ENCODE data around the gene TRIM37.
A peak's percentile ranks its signal among the peaks of the same experiment; 100 is the strongest.

The TRIM37 gene

GRCh38 chr17:59037960-59038359, 68.7 kb downstream of the TRIM37 start:
- DNase-seq (ENCODE audit: low spot score): no peak

- DNase-seq (ENCODE audit: low spot score): no peak
These were observed 75.9 kb downstream of the TRIM37 start for GRCh38 chr17:59030811-59031210.

- DNase-seq (ENCODE audit: low spot score): no peak
These were observed 78.4 kb downstream of the TRIM37 start for GRCh38 chr17:59028328-59028727.

- DNase-seq (ENCODE audit: low spot score): no peak
These were observed 78.9 kb downstream of the TRIM37 start for GRCh38 chr17:59027750-59028149.

- no peak for DNase-seq (ENCODE audit: low spot score)
These were observed 80.3 kb downstream of the TRIM37 start for GRCh38 chr17:59026176-59026939.

GRCh38 chr17:59024916-59025315, 81.8 kb downstream of the TRIM37 start:
- no peak for DNase-seq (ENCODE audit: low spot score)

GRCh38 chr17:59018019-59018418, 88.7 kb downstream of the TRIM37 start:
- DNase-seq (ENCODE audit: low spot score): no peak

- no peak for DNase-seq (ENCODE audit: low spot score)
These were observed 94.7 kb downstream of the TRIM37 start for GRCh38 chr17:59011975-59012374.

GRCh38 chr17:59010026-59010425, 96.7 kb downstream of the TRIM37 start:
- no peak for DNase-seq (ENCODE audit: low spot score)

GRCh38 chr17:59008737-59009136, 97.9 kb downstream of the TRIM37 start:
- DNase-seq (ENCODE audit: low spot score): no peak

- no peak for DNase-seq (ENCODE audit: low spot score)
These were observed 98.7 kb downstream of the TRIM37 start for GRCh38 chr17:59007995-59008394.

- peak; percentile 86 for DNase-seq (ENCODE audit: low spot score)
These were observed 102.2 kb downstream of the TRIM37 start for GRCh38 chr17:59004338-59005111.

GRCh38 chr17:59003860-59004259, 102.8 kb downstream of the TRIM37 start:
- no peak for DNase-seq (ENCODE audit: low spot score)

GRCh38 chr17:59002848-59003247, 103.8 kb downstream of the TRIM37 start:
- DNase-seq (ENCODE audit: low spot score): no peak

- DNase-seq (ENCODE audit: low spot score): peak; percentile 30
These were observed 104.6 kb downstream of the TRIM37 start for GRCh38 chr17:59002126-59002525.

GRCh38 chr17:59001158-59001814, 105.4 kb downstream of the TRIM37 start:
- peak; percentile 97 for DNase-seq (ENCODE audit: low spot score)

- no peak for DNase-seq (ENCODE audit: low spot score)
These were observed 106.7 kb downstream of the TRIM37 start for GRCh38 chr17:59000022-59000421.

GRCh38 chr17:58999500-58999899, 107.2 kb downstream of the TRIM37 start:
- DNase-seq (ENCODE audit: low spot score): no peak

GRCh38 chr17:58998871-58999270, 107.8 kb downstream of the TRIM37 start:
- no peak for DNase-seq (ENCODE audit: low spot score)

GRCh38 chr17:58997756-58998553, 108.7 kb downstream of the TRIM37 start:
- DNase-seq (ENCODE audit: low spot score): no peak

GRCh38 chr17:58996968-58997367, 109.7 kb downstream of the TRIM37 start:
- no peak for DNase-seq (ENCODE audit: low spot score)

Measured in NAMALWA (cell line).